H7 (cell line): ENCODE data around the gene ARF3. TPM values are rescaled to one million over a fixed set of nuclear protein-coding genes. Genes with fewer than 3 reads are reported as not detected.

ENCODE experiments used
- DNase-seq: peaks from one replicate; pipeline ENCODE4 v3.0.0; 2012
- H3K27me3 ChIP-seq: 2 replicates; pipeline ENCODE4 v1.6.0; 2011; ENCODE audit warnings: mild to moderate bottlenecking, low read length; ENCODE audit not compliant: control insufficient read depth, insufficient read depth
- H3K36me3 ChIP-seq: replicated peaks from 2 replicates; pipeline ENCODE4 v1.5.1; 2011; ENCODE audit warnings: low read length; ENCODE audit not compliant: control insufficient read depth, insufficient read depth
- H3K4me3 ChIP-seq: 2 replicates; pipeline ENCODE4 v1.5.1; 2011; ENCODE audit warnings: low read depth, mild to moderate bottlenecking, control low read depth, low read length, moderate library complexity; ENCODE audit not compliant: insufficient read depth
- total RNA-seq: library from RNA; depleted of rRNA; stranded (reverse); fragments of >200 nt; shearing (Covaris generic); gene quantifications from 2 replicates; pipeline ENCODE4 v1.2.3, GENCODE V29; 2014; rRNA removed

ARF3 gene
- total RNA-seq, 1 experiment from 2014 or later = 95.1 TPM

GRCh38 chr12:48903982-48904411, 53.3 kb downstream of the ARF3 start:
- Histone ChIP-seq H3K27me3 (no peaks in the 10 kb centered on the region; the same call in 1 of the 2 replicates), H3K36me3 (no peaks in the 10 kb centered on the region), H3K4me3 (peak overlapping the region; percentile 28; the same call in 1 of the 2 replicates)
- DNase-seq = peak; percentile 82

GRCh38 chr12:48903363-48903981, 53.8 kb downstream of the ARF3 start:
- Histone ChIP-seq H3K27me3 (no peaks in the 10 kb centered on the region; the same call in 1 of the 2 replicates), H3K4me3 (no peak overlapping the region), H3K36me3 (no peaks in the 10 kb centered on the region)

GRCh38 chr12:48901278-48901677, 56.0 kb downstream of the ARF3 start:
- DNase-seq = no peak
- Histone ChIP-seq H3K27me3 (no peaks in the 10 kb centered on the region; the same call in 1 of the 2 replicates), H3K36me3 (no peaks in the 10 kb centered on the region), H3K4me3 (no peak overlapping the region)

More at GRCh38 chr12:48903363-48903981, 53.8 kb downstream of the ARF3 start:
- DNase-seq = no peak

GRCh38 chr12:48899651-48900050, 57.6 kb downstream of the ARF3 start:
- DNase-seq = no peak
- H3K27me3 ChIP-seq = no peaks in the 10 kb centered on the region; the same call in 1 of the 2 replicates
- no peak overlapping the region for H3K4me3 ChIP-seq
- H3K36me3 ChIP-seq = no peaks in the 10 kb centered on the region

- DNase-seq = no peak
- no peak overlapping the region for H3K4me3 ChIP-seq
- no peaks in the 10 kb centered on the region for H3K36me3 ChIP-seq
- peaks cover 4% of the 10 kb centered on the region for H3K27me3 ChIP-seq
Measured at GRCh38 chr12:48894271-48894670, 63.0 kb downstream of the ARF3 start.

GRCh38 chr12:48890657-48891418, 66.4 kb downstream of the ARF3 start:
- H3K27me3 ChIP-seq = peaks cover 4% of the 10 kb centered on the region
- peak; percentile 90 for DNase-seq
- no peaks in the 10 kb centered on the region for H3K36me3 ChIP-seq
- peak overlapping the region; percentile 55 for H3K4me3 ChIP-seq

- H3K4me3 ChIP-seq = no peak overlapping the region
- DNase-seq = no peak
Measured at GRCh38 chr12:48889679-48890078, 67.6 kb downstream of the ARF3 start.

More at GRCh38 chr12:48889679-48890078, 67.6 kb downstream of the ARF3 start:
- Histone ChIP-seq H3K27me3 (peaks cover 4% of the 10 kb centered on the region), H3K36me3 (no peaks in the 10 kb centered on the region)

Other genes starting within 250 kb of the ARF3 start
- gene CCNT1, start 240.8 kb downstream of the ARF3 start, total RNA-seq = 25.6 and 37.4 TPM in 2 replicates
- 7.0 and 7.1 TPM in 2 replicates for gene ADCY6, start 168.4 kb downstream of the ARF3 start, total RNA-seq
- gene CACNB3, start 139.0 kb downstream of the ARF3 start, total RNA-seq = 3.2 and 4.6 TPM in 2 replicates
- gene DDX23, start 105.3 kb downstream of the ARF3 start, total RNA-seq = 101 and 106 TPM in 2 replicates
- 0.94 and 3.0 TPM in 2 replicates for gene RND1, start 91.6 kb downstream of the ARF3 start, total RNA-seq
- gene FKBP11, start 32.0 kb downstream of the ARF3 start, total RNA-seq = 10.8 and 16.5 TPM in 2 replicates
- gene WNT10B, start 14.2 kb upstream of the ARF3 start, total RNA-seq = 0.83 and 0.92 TPM in 2 replicates
- gene WNT1, start 20.8 kb upstream of the ARF3 start, total RNA-seq = not detected in 2 replicates
- 0.10 and 0.30 TPM in 2 replicates for gene DDN, start 41.9 kb upstream of the ARF3 start, total RNA-seq
- gene PRKAG1, start 61.3 kb upstream of the ARF3 start, total RNA-seq = 44.2 and 51.1 TPM in 2 replicates
- 16.2 and 20.8 TPM in 2 replicates for gene KMT2D, start 103.3 kb upstream of the ARF3 start, total RNA-seq
- gene RHEBL1, start 112.5 kb upstream of the ARF3 start, total RNA-seq = 5.5 and 7.1 TPM in 2 replicates
- not detected in 2 replicates for gene DHH, start 137.3 kb upstream of the ARF3 start, total RNA-seq
- 63.0 and 75.6 TPM in 2 replicates for gene LMBR1L, start 153.4 kb upstream of the ARF3 start, total RNA-seq
- 3,556 and 4,028 TPM in 2 replicates for gene TUBA1B, start 173.9 kb upstream of the ARF3 start, total RNA-seq
- 268 and 321 TPM in 2 replicates for gene TUBA1A, start 231.6 kb upstream of the ARF3 start, total RNA-seq